Erythroblast (primary cell): ENCODE results near the gene FAM151A.
"Not testable (repeated sequence)": the region's sequence is repeated elsewhere in the genome, so short reads cannot be mapped to it uniquely, and the experiment has no call there.

ENCODE experiments used
- DNase-seq, 2 experiments: peaks; one replicate each; lab custom pipeline; 2025; lab: John Stamatoyannopoulos, UW
- GATA1 ChIP-seq: IDR thresholded peaks from 2 replicates; pipeline ENCODE4 v1.6.1; 2011; ENCODE audit warnings: low read depth, mild to moderate bottlenecking, control low read depth, low read length, moderate library complexity
- POLR2A ChIP-seq: IDR thresholded peaks from 2 replicates; pipeline ENCODE4 v1.6.1; 2011; ENCODE audit warnings: mild to moderate bottlenecking, low read length

Gene FAM151A

DNA sequence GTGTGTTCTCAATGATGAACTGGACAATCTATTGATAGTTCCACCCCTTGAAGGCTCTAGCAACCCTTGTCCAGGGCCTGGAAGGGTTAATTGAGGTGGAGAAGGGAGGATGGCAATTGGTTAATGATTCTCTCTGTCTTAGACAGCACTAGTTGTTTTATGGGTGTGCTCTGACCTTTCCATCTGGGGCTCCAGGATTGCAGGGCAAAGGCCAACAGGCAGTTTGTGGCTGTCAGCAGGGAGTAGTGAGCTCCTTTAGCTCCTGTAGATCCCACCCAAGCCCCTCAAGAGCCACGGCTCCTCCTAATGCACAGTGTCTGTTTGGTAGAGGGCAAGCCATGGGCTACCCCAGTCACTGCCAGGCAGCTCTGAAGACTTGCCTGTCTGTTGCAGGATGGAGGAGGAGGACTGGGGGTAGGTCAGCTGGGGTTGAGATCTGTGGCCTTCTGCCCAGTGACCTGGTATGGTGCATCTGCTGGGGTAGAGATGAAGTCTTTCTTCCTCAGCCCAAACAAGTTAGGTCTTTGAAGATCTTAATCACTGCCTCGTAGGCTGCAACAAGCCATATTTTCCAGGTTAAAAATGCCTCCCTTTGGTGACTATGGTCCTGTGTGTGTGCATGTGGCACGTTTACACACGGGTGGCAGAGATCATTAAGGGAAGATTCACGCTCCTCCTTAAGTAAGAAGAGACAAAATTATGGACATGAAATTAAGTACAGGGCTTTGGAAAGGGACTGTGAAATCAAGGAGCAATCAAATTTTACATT lies 26.0 kb upstream of the FAM151A start:
- no peak for DNase-seq
- TF ChIP-seq POLR2A (no peak), GATA1 (no peak)

DNA sequence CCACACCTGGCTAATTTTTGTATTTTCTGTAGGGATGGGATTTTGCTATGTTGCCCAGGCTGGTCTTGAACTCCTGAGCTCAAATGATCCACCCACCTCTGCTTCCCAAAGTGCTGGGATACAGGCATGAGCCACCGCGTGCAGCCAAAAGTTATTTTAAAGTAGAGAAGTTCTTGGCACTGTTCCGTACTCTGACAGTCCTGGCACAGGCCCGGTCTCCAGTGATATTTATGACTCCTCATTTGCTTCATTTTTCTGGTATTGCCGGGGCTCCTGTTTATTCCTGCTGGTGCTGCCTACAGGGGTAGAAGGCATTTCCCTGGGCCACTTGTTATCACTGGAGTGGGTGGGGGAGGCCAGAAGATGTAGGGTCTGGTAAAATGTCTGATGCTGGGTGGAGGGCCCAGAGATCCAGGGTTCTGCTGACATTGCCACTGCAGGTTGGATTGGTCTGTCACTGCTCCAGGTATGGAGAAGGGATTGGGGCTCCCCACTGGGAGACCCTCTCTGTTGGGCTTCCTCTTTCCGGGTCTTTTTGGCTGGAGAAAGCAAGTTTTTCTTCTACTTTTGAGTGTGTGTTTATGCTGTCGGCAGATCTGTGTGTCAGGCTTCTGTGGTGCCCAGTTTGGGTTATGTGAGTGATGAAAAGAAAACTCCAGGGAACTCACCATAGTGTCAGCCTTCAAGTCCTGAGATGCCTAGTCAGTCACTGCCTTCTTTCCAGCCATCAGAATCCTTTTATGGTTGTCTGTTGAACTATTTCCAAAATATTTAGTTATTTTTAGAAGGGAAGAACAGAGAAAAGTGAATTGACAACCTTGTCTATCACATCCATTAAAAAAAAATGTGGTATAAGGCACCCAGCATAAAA lies 22.7 kb upstream of the FAM151A start:
- no peak for TF ChIP-seq POLR2A
- no peak for TF ChIP-seq GATA1

DNA sequence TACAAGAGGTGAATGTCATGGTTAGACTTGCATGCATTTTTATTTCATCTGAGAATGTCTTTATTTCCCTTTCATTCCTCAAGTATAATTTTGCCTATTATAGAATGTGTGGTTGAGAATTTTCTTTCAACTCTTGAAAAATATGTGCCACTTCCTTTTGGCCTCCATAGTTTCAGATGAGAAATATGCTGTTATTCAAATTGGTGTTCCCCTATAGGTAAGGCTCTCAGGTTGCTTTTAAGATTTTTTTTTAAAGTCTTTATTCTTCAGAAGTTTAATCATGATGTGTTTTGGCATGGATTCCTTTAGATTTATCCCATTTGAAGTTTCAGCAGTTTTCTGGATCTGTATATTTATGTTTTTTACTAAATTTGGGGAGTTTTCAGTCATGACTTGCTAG lies 20.4 kb upstream of the FAM151A start:
- no peak for TF ChIP-seq POLR2A
- no peak for TF ChIP-seq GATA1
- no peak for DNase-seq

More for the DNA sequence above, 22.7 kb upstream of the FAM151A start:
- DNase-seq: no peak

DNA sequence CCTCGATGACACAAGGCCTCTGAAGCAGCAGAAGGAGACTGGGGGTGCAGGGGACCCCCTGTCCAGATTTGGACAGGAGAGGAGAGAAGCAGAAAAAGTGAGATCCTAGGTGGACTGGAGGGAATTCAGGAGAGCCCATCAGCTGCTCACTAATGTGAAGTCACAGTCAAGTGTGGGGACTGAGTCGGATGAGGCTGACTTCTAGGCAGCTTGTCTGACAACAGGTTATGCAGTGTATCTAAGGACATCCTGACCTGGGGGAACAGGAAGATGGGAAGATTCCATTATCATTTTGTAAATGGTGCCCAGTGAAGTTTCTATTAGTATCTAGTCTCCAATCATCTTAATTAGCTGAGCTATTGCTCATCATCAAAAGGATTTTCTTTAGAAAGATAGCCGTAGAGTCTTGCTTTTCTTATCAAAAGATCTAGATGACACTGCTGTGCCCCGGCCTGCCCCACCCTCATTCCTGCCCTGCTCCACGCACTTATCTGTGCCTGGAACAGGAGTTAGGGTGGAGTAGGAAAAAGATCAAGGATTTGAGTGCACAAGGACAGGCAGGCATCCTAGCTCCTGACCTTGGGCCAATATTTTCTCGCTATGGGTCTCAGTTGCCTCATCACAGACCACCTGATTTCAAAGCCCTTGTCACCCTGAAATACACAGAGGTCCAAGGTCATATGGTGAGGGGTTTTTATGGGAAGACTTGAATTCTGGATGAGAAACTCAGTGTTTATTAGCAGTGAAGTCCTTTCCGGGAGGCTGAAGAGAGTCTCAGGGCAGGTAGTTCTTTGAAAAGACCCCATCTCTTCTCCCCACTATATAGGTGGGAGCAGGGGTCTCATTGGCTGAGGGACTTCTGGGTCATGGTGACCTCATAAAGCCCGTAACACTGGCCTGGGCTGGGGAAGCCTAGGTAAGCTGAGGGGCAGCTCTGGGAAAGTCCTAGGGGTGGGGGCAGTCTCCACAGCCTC lies 17.8 kb upstream of the FAM151A start, which contains the start of gene MROH7:
MROH7 (plus strand) TSS at position 924 of the 974 bp plus-strand sequence. CDS start 11,141 bp downstream, outside the sequence.
- TF ChIP-seq GATA1: no peak
- no peak for TF ChIP-seq POLR2A
- DNase-seq: no peak

GRCh38 chr1:54640361-54640760 lies 17.0 kb upstream of the FAM151A start:
- no peak for DNase-seq
- no peak for TF ChIP-seq GATA1
- no peak for TF ChIP-seq POLR2A

GRCh38 chr1:54636461-54637446 lies 13.4 kb upstream of the FAM151A start:
- not testable (repeated sequence) for DNase-seq

DNA sequence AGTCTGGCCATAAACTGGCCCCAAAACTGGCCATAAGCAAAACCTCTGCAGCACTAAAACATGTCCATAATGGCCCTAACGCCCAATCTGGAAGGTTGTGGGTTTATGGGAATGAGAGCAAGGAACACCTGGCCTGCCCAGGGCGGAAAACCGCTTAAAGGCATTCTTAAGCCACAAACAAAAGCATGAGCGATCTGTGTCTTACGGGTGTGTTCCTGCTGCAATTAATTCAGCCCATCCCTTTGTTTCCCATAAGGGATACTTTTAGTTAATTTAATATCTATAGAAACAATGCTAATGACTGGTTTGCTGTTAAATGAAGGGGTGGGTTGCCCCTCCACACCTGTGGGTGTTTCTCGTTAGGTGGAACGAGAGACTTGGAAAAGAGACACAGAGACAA lies 12.5 kb upstream of the FAM151A start:
- not testable (repeated sequence) for DNase-seq

DNA sequence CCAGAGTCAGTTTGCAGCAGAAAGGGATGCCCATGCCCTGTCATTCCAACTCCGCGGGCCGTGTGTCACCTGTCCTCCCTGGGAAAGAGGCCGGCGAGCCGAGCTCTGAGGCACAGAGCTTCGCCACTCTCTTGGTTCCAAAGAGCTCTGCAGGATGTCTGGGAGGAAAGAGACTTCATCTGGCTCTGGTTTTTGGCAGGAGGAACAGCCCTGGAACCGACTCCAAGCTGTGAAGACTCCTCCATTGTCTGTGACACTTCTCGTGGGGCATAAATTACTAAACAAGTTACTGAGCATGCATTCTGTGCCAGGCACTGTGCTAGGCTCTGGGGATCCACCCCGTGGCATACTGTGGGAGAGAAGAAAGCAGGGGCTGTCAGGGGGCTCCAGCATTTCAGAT lies 3.9 kb upstream of the FAM151A start:
- no peak for TF ChIP-seq GATA1
- no peak for TF ChIP-seq POLR2A
- no peak for DNase-seq

GRCh38 chr1:54624466-54625464 lies 1.4 kb upstream of the FAM151A start:
- TF ChIP-seq POLR2A (no peak), GATA1 (no peak)
- DNase-seq: no peak

- TF ChIP-seq GATA1 (no peak), POLR2A (no peak)
Observed at GRCh38 chr1:54619749-54620148, 3.6 kb downstream of the FAM151A start.

More at GRCh38 chr1:54619749-54620148, 3.6 kb downstream of the FAM151A start:
- DNase-seq: no peak
